HG03103 (cell line): ENCODE measurements around the gene GGTA1.

ENCODE experiments used
- ATAC-seq: cut with Tn5 transposase; IDR thresholded peaks from one replicate; pipeline ENCODE4 v1.9.1; 2021; ENCODE audit warnings: low read depth; ENCODE audit not compliant: unreplicated experiment

Gene GGTA1

DNA sequence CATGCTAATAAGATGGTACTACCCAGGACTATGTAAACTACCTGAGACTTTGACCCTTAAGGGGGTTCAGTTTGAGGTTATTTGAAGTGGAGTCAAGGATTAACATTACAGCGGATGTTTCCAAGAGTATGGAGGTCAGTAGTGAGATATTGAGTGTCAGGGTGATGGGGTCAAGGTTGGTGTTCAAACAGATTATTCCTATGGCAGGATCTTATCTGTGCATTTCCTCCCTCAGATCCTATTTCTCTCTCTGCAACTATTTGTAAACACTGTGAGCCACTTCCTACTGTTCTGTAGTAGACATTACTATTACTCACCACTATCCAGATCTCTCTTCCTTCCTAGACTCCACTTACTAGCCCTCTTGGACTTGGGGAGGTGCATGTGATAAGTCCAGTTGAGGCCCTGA is 75.6 kb downstream of the GGTA1 start:
- no peak for ATAC-seq

DNA sequence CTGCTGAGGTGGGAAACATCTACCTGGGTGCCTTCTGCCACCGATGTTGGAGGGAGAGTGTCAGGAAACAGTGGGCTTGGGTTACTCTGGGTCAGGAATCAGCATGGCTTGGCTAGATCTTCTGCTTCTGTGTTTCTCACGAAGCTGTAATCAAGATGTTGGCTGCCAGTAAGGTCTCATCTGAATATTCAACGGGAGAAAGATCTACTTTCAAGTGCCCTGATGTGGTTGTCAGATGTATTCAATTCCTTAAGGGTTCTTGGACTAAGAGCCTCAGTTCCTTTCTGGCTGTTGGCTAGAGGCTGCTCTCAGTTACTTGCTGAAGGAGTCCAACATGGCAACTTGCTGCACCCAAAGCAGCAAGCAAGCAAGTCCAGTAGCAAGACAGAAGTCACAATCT is 87.7 kb downstream of the GGTA1 start:
- ATAC-seq, result no peak

DNA sequence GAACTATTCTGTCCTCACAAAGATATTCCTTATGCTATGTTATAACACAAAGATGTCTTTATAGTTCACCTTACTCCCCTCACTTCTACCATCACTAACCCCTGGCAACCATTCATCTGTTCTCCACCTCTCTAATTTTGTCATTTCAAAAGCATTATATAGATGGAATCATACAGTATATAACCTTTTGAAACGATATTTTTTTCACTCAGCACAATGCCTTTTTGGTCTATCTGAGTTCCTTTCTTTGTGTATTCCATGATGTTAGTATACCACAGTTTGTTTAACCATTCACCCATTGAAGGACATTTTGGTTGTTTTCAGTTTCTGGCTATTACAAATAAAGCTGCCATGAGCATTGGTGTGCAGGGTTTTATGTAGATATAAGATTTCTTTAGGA is 93.7 kb downstream of the GGTA1 start:
- ATAC-seq, result no peak
